Stimulated activated CD4-positive, alpha-beta T cell treated with anti-CD3 and anti-CD28 coated beads, Interleukin-12 subunit alpha, Interleukin-12 subunit beta, amount 100 ng/mL, for 4 hours (primary cell): ENCODE measurements around the gene SELENOH.
"Not testable (repeated sequence)": the region's sequence is repeated elsewhere in the genome, so short reads cannot be mapped to it uniquely, and the experiment has no call there.

Experiments
- DNase-seq: peaks from one replicate; pipeline ENCODE4 v3.0.0-alpha.2; 2020

Gene SELENOH

GRCh38 chr11:57741132-57742086 lies at the start of gene SELENOH:
Gene SELENOH (plus strand): TSS chr11:57741491. CDS start chr11:57741596, 105 bp downstream.
- peak; percentile 91 for DNase-seq

- DNase-seq: no peak
These were observed 42.4 kb upstream of the SELENOH start for GRCh38 chr11:57698843-57699365.

GRCh38 chr11:57699813-57700212 lies 41.5 kb upstream of the SELENOH start:
- no peak for DNase-seq

- DNase-seq: no peak
These were observed 40.9 kb upstream of the SELENOH start for GRCh38 chr11:57700425-57700824.

- no peak for DNase-seq
These were observed 38.0 kb upstream of the SELENOH start for GRCh38 chr11:57703341-57703740.

GRCh38 chr11:57704932-57705331 lies 36.4 kb upstream of the SELENOH start:
- DNase-seq: no peak

- DNase-seq: not testable (repeated sequence)
These were observed 35.9 kb upstream of the SELENOH start for GRCh38 chr11:57705432-57705831.

GRCh38 chr11:57709802-57710367 lies 31.4 kb upstream of the SELENOH start:
- no peak for DNase-seq

GRCh38 chr11:57711414-57712255 lies 29.7 kb upstream of the SELENOH start, which contains the start of gene MED19:
Gene MED19 (minus strand): TSS chr11:57712215. CDS start chr11:57712179, 36 bp downstream.
- DNase-seq: peak; percentile 58

GRCh38 chr11:57712256-57713150 lies 28.8 kb upstream of the SELENOH start, which contains the start of gene TMX2:
Gene TMX2 (plus strand): TSS chr11:57712593. CDS start chr11:57712619, 26 bp downstream.
- DNase-seq: peak; percentile 85

GRCh38 chr11:57713835-57714234 lies 27.5 kb upstream of the SELENOH start:
- no peak for DNase-seq

GRCh38 chr11:57716726-57717125 lies 24.6 kb upstream of the SELENOH start:
- not testable (repeated sequence) for DNase-seq

GRCh38 chr11:57727185-57727584 lies 14.1 kb upstream of the SELENOH start:
- DNase-seq: no peak

GRCh38 chr11:57728829-57729228 lies 12.5 kb upstream of the SELENOH start:
- no peak for DNase-seq

GRCh38 chr11:57729479-57729878 lies 11.8 kb upstream of the SELENOH start:
- DNase-seq: no peak

- DNase-seq: no peak
These were observed 8.6 kb upstream of the SELENOH start for GRCh38 chr11:57732661-57733060.

GRCh38 chr11:57735619-57736298 lies 5.5 kb upstream of the SELENOH start:
- DNase-seq: no peak

GRCh38 chr11:57742087-57742452 lies 779 bp downstream of the SELENOH start:
- DNase-seq: no peak

- DNase-seq: no peak
These were observed 3.1 kb downstream of the SELENOH start for GRCh38 chr11:57744357-57744756.

- no peak for DNase-seq
These were observed 3.9 kb downstream of the SELENOH start for GRCh38 chr11:57745206-57745605.

GRCh38 chr11:57746920-57747319 lies 5.6 kb downstream of the SELENOH start:
- no peak for DNase-seq
